ENCODE results near the gene MPRIP.

The MPRIP gene

DNA sequence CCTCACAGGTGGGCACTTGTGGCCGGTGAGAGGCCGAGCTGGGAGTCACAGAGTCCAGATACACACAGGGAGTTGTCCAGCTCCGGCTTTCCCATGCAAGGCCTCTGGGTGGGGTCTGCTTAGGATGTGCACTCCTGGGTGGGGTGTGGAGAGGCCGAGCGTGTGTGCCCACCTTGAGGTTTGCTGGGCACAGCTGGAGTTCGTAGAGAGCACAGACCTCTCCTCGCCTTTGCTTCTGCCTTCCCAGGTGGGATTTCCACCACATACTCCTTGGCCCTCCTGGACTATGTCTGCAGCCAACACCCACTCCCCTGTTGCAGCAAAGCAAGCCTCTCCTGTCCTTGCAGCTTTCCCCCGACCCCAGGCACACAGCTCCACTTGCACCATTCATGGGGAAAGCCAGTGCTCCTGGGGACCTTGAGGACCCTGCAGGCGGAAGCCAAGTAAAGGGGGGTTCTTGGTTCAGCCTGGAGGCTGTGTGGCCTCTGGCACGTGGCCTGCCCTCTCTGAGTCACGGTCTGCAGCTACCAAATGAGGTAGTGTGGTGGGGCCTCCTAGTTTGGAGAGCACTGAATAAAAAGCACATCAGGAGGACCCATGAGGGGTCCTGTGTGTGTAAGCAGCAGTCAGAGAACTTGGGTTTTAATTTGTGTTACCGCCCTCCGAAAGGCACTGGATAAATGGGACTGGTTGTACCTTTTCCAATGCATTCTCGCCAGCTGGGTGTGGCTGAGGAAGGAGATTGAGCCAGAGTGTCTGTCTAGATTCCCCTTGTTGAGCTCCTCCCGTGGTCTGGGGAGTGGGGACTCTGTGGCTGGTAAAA is 31.5 kb downstream of the MPRIP start:
- no peak for DNase-seq

DNA sequence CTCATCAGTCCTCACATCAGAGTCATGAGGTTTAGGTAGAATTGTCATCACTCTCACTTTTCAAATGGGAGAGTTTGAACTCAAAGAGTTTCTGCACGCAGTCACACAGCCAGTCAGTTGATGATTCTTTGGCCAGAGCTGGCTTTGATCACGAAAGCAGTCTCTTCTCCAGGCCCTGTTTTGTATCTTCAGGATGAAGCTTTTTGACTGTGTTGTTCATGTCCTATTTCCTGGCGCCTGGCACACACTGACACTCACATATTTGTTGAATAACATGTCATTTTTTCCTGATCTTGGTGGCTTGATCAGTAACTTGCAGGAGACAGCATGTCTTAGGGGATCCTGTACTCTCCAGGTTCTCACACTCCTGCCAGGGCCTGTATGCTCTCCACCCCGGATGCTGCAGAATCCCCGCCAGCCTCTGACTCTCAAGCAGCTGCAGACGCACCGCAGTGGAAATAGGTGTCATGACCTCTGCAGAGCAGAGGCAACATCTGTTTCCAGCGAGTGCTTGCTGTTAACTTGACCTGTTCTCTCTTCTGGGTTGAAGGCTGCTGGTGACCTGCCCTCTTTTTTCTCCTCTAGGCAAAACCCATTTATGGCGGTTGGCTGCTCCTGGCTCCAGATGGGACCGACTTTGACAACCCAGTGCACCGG is 33.0 kb downstream of the MPRIP start:
- DNase-seq = no peak

DNA sequence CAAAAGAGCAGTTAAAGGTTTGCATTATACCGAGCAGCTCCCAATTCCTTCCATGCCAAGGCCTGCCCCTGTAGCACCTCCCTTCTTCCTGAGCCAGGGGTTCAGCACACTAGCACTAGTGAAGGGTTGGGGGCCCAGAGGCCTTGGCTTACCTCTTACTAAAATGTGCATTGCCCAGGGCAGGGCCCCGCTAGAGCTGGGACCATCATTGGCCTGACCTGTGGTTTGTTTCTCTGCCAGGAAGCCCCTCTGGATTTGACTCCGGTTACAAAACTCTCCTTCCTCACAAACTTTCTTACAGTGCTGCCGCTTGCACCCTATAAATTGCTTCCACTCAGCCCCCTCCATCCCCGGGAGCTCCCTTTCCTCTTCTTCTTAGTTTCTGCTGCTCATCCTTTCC is 33.8 kb downstream of the MPRIP start:
- no peak for DNase-seq

DNA sequence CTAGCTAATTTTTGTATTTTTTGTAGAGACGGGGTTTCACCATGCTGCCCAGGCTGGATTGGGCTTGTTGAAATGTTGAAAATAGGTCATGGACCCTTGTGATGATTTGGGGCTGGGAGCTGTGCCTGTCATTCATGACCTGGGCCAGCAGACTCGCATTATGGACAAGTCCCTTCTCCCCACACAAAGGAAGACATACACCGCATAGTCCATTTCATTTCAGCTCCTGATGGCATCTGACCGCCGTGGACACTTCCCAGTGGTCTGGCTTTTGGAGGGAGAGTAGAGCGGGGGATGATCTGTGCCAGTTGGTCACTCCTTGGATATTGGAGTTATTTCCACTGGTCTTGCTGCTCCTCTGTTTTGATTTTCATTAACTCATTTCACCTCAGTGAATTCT is 34.8 kb downstream of the MPRIP start:
- no peak for DNase-seq

DNA sequence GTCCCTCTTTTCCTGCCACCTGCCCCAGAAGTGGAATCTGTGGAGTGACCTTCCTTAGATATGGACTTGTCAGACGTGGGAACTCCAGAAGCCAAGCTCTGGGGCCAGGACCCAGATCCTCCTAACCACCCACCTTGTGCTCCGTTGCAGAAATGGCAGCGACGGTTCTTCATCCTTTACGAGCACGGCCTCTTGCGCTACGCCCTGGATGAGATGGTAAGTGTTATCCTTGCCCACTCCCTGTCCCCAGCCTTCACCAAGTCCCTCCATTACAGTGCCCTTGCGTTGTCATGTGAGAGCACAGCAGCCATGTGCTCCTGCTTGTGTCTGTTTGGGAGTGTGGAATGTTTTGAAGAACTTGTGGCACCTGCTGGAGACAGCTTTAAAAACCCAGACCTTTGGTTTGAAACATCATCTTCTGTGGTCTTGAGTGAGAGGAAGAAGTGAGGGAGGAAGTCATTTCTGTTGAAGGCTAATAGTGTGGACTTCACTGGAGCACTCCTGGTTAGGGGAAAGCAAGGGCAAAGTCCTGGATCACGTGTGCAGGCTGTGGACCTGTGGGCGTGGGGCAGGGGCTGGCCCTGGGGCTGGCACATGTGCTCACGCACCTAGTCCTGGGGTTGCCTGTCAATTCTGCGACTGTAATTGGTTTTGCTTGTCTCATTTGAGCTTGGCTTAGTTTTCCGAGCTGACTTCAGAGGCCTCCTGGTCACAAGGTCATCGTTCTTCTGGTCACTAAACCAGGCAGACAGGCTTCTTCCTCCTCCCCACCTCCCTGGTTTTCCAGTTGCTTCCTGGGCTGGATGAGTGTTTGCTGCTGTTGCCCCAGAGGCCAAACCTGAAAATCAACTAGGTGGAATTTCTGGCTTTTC is 35.8 kb downstream of the MPRIP start:
- no peak for DNase-seq

GRCh38 chr17:17078832-17079231 is 36.6 kb downstream of the MPRIP start:
- DNase-seq = no peak

DNA sequence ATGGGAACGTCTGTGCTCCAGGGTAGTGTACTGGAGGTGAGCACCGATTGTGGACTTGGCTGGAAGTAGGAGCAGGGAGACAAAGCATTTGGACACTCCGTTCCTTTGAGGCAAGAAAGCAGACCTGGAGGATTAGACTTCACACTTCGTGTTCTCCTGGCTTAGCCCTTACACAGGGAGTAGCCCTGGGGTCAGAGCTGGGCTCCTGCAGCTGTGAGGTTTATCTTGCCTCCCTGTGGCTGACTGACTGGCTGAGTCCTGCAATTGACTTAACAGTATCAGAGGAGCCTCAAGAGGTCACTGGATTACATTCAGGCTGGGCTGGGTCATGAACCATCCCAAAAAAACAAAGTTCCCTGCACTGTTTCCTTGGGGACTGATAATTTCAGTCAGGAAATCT is 37.1 kb downstream of the MPRIP start:
- DNase-seq = no peak

- DNase-seq = no peak
Measured at GRCh38 chr17:17079761-17080160, 37.5 kb downstream of the MPRIP start.

DNA sequence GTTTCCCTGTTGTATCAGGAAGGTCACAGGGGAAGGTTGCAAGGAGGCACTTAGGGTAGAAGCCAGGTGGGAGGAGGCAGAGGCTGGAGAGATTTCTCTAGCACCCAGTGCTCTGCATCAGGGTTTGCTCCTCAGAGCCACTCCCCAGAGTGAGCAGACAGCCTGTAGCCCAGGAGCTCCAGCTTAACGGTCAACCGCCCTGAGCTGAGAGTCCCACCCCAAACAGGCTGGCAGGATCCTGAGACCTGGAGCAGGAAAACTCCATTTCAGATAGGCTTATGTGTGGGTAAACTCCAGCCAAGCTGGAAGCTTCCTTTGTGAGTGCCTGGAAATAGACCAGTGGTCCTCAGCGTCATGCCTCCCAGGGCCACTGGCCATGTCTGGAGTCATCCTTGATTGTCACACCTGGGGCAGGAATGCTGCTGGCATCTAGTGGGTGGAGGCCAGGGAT is 37.9 kb downstream of the MPRIP start:
- no peak for DNase-seq

GRCh38 chr17:17080781-17081180 is 38.5 kb downstream of the MPRIP start:
- no peak for DNase-seq

DNA sequence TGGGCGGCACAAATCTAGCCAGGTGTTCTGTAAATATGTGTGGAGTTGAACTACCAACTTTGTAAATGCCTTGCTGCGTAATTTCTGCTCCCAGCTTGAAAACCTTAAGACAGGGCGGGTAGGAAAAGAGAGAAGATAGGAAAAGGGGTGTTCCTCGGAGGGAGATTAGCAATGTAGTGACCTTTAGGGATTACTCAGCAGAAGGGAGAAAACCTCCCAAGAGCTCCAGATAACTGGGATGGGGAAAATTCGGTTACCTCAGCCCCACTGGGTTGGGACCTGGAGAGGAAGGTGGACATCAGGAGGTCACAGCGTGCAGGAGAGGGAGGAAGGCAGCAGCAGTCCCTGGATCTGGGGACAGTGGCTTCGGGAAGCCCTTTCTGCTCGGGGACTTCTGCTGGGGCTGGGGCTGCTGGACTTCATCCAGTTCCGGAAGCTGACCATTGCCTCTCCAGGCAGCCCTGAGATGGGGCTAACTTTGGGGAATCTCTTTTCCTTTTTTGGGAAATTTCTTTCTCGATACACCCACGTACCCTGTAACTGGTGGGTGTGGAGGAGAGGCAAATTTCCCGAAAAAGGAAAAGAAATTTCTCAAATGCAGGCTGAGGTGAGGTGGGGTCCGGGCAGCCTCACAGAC is 39.2 kb downstream of the MPRIP start:
- DNase-seq = no peak

- no peak for DNase-seq
Measured at GRCh38 chr17:17082878-17083277, 40.6 kb downstream of the MPRIP start.

DNA sequence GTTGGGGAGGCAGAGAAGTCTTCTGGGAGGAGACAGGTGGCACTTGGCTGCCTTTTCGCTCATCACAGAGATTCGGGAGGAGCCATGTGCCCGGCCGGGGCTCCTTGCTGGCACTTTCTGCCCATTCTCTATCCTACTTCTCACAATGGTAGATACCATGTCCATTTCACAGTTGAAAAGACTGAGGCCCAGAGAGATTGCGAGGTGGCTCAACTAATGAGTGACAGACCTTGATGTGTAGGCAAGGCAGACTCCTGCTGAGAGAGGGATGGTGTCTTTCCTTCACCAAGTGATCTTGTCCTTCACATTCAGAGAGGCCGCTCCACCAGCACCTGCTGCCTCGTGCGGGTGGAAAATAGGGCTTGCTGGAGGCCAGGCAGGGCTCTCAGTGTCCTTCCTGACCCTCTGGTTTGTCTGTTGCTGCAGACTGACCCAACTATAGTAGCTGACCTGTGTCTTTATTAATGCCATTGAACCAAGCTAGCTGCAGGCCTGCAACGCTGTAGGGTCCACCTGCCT is 42.1 kb downstream of the MPRIP start:
- no peak for DNase-seq

GRCh38 chr17:17084941-17085340 is 42.7 kb downstream of the MPRIP start:
- DNase-seq = no peak

GRCh38 chr17:17086585-17086984 is 44.3 kb downstream of the MPRIP start:
- no peak for DNase-seq

DNA sequence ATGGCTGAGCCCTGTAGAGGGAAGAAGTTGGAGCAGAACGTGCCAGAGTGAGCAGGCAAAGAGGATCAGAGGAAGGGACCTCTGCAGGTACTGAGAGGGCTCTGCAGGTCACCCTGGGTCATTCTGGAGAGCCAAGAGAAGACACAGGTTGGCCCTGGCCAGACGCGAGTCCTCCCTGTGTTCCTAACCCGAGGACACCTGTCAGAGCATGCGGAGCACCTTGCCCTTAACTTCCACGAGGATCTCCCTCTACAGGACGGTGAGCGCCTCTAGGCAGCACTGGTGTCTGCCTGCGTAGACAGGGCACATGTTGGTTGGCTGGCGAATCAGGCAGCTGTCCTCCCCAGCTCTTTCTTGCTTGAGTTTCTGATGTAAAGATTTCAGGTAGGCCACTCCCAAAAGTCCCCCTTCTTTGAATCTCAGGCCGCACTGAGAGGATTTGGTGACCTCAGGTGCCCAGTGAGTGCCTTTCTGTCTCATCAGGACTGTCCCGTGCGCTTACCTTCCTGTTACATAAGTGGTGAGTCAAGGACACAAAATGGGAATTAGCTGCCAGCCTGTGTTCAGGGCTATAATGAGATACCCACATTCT is 45.3 kb downstream of the MPRIP start:
- DNase-seq = no peak

GRCh38 chr17:17088086-17088485 is 45.8 kb downstream of the MPRIP start:
- no peak for DNase-seq

GRCh38 chr17:17088541-17089525 is 46.6 kb downstream of the MPRIP start:
- no peak for DNase-seq

GRCh38 chr17:17089796-17090641 is 47.8 kb downstream of the MPRIP start:
- no peak for DNase-seq

DNA sequence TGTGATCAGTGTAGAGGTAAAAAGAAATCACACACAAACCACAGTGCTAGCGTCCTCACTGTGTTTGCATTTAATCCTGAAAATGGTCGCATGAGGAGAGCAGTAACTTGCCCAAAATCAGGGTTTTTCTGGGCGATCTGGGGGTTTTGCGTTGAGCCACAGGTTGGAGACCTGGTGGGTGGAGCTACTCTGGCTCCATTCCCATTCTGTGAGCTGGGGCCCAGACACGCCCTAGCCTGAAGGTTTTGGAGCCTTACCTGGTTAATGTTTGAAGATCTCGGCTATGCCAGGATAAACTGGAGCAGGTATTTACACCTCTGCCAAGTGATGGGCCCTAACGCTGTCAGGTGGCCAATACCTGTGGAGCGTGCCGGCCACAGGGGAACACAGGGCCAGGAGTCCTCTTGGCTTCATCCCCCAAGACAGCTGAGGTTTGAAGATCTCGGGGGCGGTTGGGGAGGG is 48.4 kb downstream of the MPRIP start:
- DNase-seq = no peak

All from NCI-H1694 treated with DMSO at 0.1 percent for 48 hours (cell line).